ENCODE data around the gene MS4A1. TPM values are rescaled to one million over a fixed set of nuclear protein-coding genes. Genes with fewer than 3 reads are reported as not detected.

Gene MS4A1
- total RNA-seq, 2 experiments from 2014 or later = 488 to 603 TPM

GRCh38 chr11:60469723-60470122, 14.1 kb downstream of the MS4A1 start:
- TF ChIP-seq EZH2phosphoT487 (IDR thresholded peaks at IDR 0.05; ENCODE audit: borderline replicate concordance, low read depth, low read length) (no peak), CTCF (conservative IDR thresholded peaks at IDR 0.05; ENCODE audit: low read length) (peak; percentile 82)
- H3K4me3 ChIP-seq (ENCODE audit: low read depth, low read length, poor library complexity, severe bottlenecking) = no peak overlapping the region
- ChIA-PET POLR2A (interaction anchor here (1.1 kb wide), 1 partner anchor 14 kb away, joined by 3 read pairs; the partner anchor contains the start of gene MS4A1), CTCF (ENCODE audit: unreplicated experiment) (interaction anchor here (2.0 kb wide), 1 partner anchor 106 kb away, joined by 4 read pairs; no protein-coding TSS in a partner anchor)
- H2AFZ ChIP-seq (ENCODE audit: low read length) = no peak overlapping the region
- H4K20me1 ChIP-seq (ENCODE audit: insufficient read depth, low read length) = no peaks in the 10 kb centered on the region
- no peaks in the 10 kb centered on the region for H3K9me3 ChIP-seq (ENCODE audit: low read length)
- intact Hi-C loops (cut with micrococcal nuclease; ENCODE audit: unreplicated experiment) = no loop called here
- H3K79me2 ChIP-seq (ENCODE audit: insufficient read depth, low read depth, low read length) = peaks cover 15% of the 10 kb centered on the region; the same call in 1 of the 2 replicates
- no peaks in the 10 kb centered on the region for H3K9me2 ChIP-seq (ENCODE audit: insufficient read depth, low read length)
- no peak overlapping the region for H3K4me2 ChIP-seq (ENCODE audit: low read length)
- BruUV-seq (replicated peaks) = no TSS peak
- peak overlapping the region; percentile 21 for H3K27ac ChIP-seq (ENCODE audit: low read depth, low read length, poor library complexity, severe bottlenecking)
- peaks cover 76% of the 10 kb centered on the region for H3K36me3 ChIP-seq (ENCODE audit: insufficient read depth, low read length)
- DNase-seq (ENCODE audit: low spot score) = peak; percentile 33
- peaks cover 9% of the 10 kb centered on the region for H3K4me1 ChIP-seq (ENCODE audit: insufficient read depth, low read length, poor library complexity, severe bottlenecking)

DNA sequence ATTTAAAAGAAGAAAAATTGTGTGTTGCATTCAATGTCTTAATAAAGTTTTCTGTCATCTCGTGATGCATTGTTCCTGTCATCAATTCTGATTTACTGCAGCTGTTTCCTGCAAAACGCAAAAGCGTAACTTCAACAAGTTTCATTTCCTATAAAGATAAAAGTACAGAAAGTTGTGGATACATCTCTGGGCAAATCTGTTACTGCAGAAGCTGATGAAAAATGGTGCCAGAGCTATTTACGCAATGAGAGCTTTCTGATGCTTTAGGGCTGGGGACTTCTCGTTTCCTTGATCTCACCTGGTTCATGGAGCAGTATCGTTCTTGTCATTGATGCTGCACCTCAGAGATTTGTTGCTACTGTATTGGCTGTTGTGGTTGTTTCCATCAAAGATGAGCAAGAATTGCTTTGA, 21.4 kb downstream of the MS4A1 start:
- ChIA-PET CTCF (ENCODE audit: unreplicated experiment) (interaction anchor here (1.5 to 1.7 kb wide), 2 partner anchors 20 to 113 kb away, joined by 7 to 8 read pairs; no protein-coding TSS in a partner anchor), POLR2A (interaction anchor here (0.6 to 5.8 kb wide), 11 partner anchors 9 to 437 kb away, joined by 3 to 123 read pairs (median 4); partner anchors contain the start of genes MS4A1 and TMEM109)
- peaks cover 59% of the 10 kb centered on the region for H3K4me1 ChIP-seq (ENCODE audit: insufficient read depth, low read length, poor library complexity, severe bottlenecking)
- H3K27ac ChIP-seq (ENCODE audit: low read depth, low read length, poor library complexity, severe bottlenecking) = peak overlapping the region; percentile 95
- no TSS peak for BruUV-seq (replicated peaks)
- peaks cover 10% of the 10 kb centered on the region for H3K36me3 ChIP-seq (ENCODE audit: insufficient read depth, low read length)
- intact Hi-C loops (cut with micrococcal nuclease; ENCODE audit: unreplicated experiment) = loop anchor here (1.0 to 2.0 kb wide), 2 partner anchors 22 to 114 kb away; partner anchors contain the start of gene MS4A1
- peak overlapping the region; percentile 46 for H3K4me3 ChIP-seq (ENCODE audit: low read depth, low read length, poor library complexity, severe bottlenecking)
- H3K9me3 ChIP-seq (ENCODE audit: low read length) = peaks cover 12% of the 10 kb centered on the region; the same call in 1 of the 2 replicates
- H3K4me2 ChIP-seq (ENCODE audit: low read length) = peak overlapping the region; percentile 68
- H3K79me2 ChIP-seq (ENCODE audit: insufficient read depth, low read depth, low read length) = no peaks in the 10 kb centered on the region
- H4K20me1 ChIP-seq (ENCODE audit: insufficient read depth, low read length) = no peaks in the 10 kb centered on the region
- TF ChIP-seq EZH2phosphoT487 (IDR thresholded peaks at IDR 0.05; ENCODE audit: borderline replicate concordance, low read depth, low read length) (no peak), CTCF (conservative IDR thresholded peaks at IDR 0.05; ENCODE audit: low read length) (no peak)
- H3K9me2 ChIP-seq (ENCODE audit: insufficient read depth, low read length) = no peaks in the 10 kb centered on the region
- H2AFZ ChIP-seq (ENCODE audit: low read length) = peak overlapping the region; percentile 87; the same call in 1 of the 2 replicates
- DNase-seq (ENCODE audit: low spot score) = peak; percentile 94

- POLR2A ChIA-PET = interaction anchor here (0.7 to 4.4 kb wide), 7 partner anchors 14 to 133 kb away, joined by 3 to 69 read pairs (median 3); partner anchors contain the start of gene MS4A1
- CTCF ChIA-PET (ENCODE audit: unreplicated experiment) = interaction anchor here (1.2 to 4.4 kb wide), 2 partner anchors 104 to 119 kb away, joined by 3 to 23 read pairs; partner anchors contain the start of gene MS4A7
- no peaks in the 10 kb centered on the region for H3K9me2 ChIP-seq (ENCODE audit: insufficient read depth, low read length)
- H3K79me2 ChIP-seq (ENCODE audit: insufficient read depth, low read depth, low read length) = no peaks in the 10 kb centered on the region
- DNase-seq (ENCODE audit: low spot score) = peak; percentile 54
- peaks cover 12% of the 10 kb centered on the region; the same call in 1 of the 2 replicates for H3K9me3 ChIP-seq (ENCODE audit: low read length)
- TF ChIP-seq EZH2phosphoT487 (IDR thresholded peaks at IDR 0.05; ENCODE audit: borderline replicate concordance, low read depth, low read length) (no peak), CTCF (conservative IDR thresholded peaks at IDR 0.05; ENCODE audit: low read length) (no peak)
- intact Hi-C loops (cut with micrococcal nuclease; ENCODE audit: unreplicated experiment) = no loop called here
- H4K20me1 ChIP-seq (ENCODE audit: insufficient read depth, low read length) = no peaks in the 10 kb centered on the region
- peak overlapping the region; percentile 82 for H2AFZ ChIP-seq (ENCODE audit: low read length)
- peaks cover 88% of the 10 kb centered on the region for H3K4me1 ChIP-seq (ENCODE audit: insufficient read depth, low read length, poor library complexity, severe bottlenecking)
- H3K27ac ChIP-seq (ENCODE audit: low read depth, low read length, poor library complexity, severe bottlenecking) = peak overlapping the region; percentile 36
- peaks cover 7% of the 10 kb centered on the region; the same call in 1 of the 2 replicates for H3K36me3 ChIP-seq (ENCODE audit: insufficient read depth, low read length)
- no TSS peak for BruUV-seq (replicated peaks)
- H3K4me3 ChIP-seq (ENCODE audit: low read depth, low read length, poor library complexity, severe bottlenecking) = peak overlapping the region; percentile 2
- H3K4me2 ChIP-seq (ENCODE audit: low read length) = peak overlapping the region; percentile 41
Observed at GRCh38 chr11:60482361-60482760, 26.7 kb downstream of the MS4A1 start.
